Keratinocyte (primary cell): ENCODE measurements around the gene PLGRKT.

Source experiments
- CTCF ChIP-seq, 3 experiments: IDR thresholded peaks in 1 of 3; conservative IDR thresholded peaks in 1 of 3; optimal IDR thresholded peaks in 1 of 3; 2 replicates in 2 of 3; 3 replicates in 1 of 3; pipeline versions ENCODE3 to v1.5.1; 2011; ENCODE audit warnings: low read length in 3 of 3, mild to moderate bottlenecking in 3 of 3, moderate library complexity in 2 of 3, control low read depth in 1 of 3, inconsistent platforms in 1 of 3; ENCODE audit not compliant: insufficient read depth in 2 of 3; ENCODE audit errors: extremely low read depth in 1 of 3
- EZH2 ChIP-seq: IDR thresholded peaks from one replicate; pipeline ENCODE4 v1.6.1; 2012; ENCODE audit warnings: inconsistent platforms, mild to moderate bottlenecking, low read length, moderate library complexity

GRCh38 chr9:5459289-5459829 is 21.6 kb upstream of the PLGRKT start:
- no peak for TF ChIP-seq CTCF (optimal IDR thresholded peaks at IDR 0.05 in 1 of 3, IDR thresholded peaks at IDR 0.05 in 1 of 3, conservative IDR thresholded peaks at IDR 0.05 in 1 of 3; ENCODE audit: extremely low read depth in 1 of 3, insufficient read depth in 2 of 3, low read length in 3 of 3)
- no peak for TF ChIP-seq EZH2
